Mucosa of gallbladder (tissue), 1 donor: ENCODE results near the gene CDH5. TPM values are rescaled to one million over a fixed set of nuclear protein-coding genes. Genes with fewer than 3 reads are reported as not detected.

Experiments
- DNase-seq: peaks from one replicate; pipeline ENCODE4 v3.0.0-alpha.2; 2020; ENCODE audit warnings: low spot score
- total RNA-seq: library from RNA; stranded (reverse); gene quantifications from one replicate; pipeline ENCODE4 v1.2.1, GENCODE V29; 2021
- donor health status: DM: no; HTN: no; CAD: no.

CDH5 gene
- total RNA-seq, 1 donor from 2014 or later, result 23.0 TPM

DNA sequence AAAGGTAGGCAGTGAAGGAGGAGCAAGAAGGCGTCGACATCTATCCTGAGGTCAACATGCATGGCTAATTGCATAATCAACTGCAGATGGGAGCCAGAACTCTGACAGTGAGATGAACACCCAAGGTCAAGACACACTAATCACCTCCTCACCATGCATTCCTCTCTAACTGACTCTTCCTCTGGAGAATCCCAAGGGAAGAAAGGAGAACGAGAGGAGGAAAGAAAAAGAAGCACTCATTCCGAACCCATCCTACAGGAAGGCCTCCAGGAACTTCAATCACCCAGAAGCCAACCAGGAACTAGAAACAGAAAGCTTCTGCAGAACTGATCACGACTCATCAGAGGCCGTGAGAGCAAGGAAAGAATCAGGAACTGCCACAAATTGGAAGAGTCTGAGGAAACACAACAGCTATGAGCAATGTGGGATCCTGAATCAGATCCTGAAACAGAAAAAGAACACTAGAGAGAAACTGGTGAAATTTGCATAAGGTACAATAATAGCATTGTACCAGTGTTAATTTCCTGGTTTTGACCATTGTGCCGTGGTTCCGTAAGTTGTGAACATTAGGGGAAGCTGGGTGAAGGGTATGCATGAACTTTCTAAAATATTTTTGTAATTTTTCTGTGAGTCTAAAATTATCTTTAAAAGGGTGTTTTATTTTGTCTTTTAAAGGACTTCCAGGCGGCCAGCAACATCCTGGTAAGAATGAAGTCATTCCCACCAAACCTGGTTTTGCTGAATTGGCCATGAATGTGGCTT, 50.6 kb downstream of the CDH5 start:
- DNase-seq, result no peak

- no peak for DNase-seq
Measured at GRCh38 chr16:66418165-66418962, 51.9 kb downstream of the CDH5 start.

DNA sequence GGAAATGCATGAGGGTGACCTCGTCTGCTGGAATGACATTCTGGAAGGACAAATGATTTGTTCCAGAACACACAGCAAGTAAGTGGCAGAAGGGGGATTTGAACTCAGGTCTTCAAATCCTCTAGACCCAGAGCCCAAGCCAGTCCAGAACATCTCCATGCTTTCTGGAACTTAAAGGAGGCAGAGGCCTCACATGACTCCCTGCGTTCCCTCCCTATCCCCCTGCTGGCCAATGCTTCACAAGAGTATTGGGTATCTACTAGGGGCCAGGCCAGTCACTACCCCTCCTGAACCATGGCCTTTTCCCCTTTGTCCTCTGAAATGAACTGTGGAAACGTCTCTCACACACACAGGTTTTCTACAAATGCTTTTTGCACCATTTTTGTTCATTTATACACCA, 53.0 kb downstream of the CDH5 start:
- DNase-seq, result no peak

- no peak for DNase-seq
Measured at GRCh38 chr16:66420396-66420795, 53.9 kb downstream of the CDH5 start.

DNA sequence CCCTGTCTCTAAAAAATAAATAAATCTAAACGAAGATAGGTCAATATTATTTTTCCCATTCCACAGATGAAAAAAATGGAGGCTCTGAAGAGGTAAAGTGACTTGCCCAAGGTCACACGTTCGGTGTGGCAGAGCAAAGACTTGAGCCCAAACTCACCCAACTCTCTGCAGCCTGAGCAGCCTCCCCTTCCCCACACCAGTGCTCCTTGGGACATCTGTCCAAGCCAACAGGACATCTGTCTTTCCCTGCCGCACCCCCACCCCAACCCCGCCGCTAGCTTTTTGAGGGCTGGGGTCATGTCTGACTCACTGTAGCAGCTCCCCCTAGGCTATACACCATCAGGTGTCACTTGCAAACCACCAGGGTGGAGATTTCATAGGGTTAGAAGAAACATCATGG, 55.4 kb downstream of the CDH5 start:
- DNase-seq, result no peak

- no peak for DNase-seq
Measured at GRCh38 chr16:66422366-66422765, 55.9 kb downstream of the CDH5 start.

GRCh38 chr16:66423177-66423576, 56.7 kb downstream of the CDH5 start:
- DNase-seq, result no peak

- no peak for DNase-seq
Measured at GRCh38 chr16:66425651-66426050, 59.2 kb downstream of the CDH5 start.

DNA sequence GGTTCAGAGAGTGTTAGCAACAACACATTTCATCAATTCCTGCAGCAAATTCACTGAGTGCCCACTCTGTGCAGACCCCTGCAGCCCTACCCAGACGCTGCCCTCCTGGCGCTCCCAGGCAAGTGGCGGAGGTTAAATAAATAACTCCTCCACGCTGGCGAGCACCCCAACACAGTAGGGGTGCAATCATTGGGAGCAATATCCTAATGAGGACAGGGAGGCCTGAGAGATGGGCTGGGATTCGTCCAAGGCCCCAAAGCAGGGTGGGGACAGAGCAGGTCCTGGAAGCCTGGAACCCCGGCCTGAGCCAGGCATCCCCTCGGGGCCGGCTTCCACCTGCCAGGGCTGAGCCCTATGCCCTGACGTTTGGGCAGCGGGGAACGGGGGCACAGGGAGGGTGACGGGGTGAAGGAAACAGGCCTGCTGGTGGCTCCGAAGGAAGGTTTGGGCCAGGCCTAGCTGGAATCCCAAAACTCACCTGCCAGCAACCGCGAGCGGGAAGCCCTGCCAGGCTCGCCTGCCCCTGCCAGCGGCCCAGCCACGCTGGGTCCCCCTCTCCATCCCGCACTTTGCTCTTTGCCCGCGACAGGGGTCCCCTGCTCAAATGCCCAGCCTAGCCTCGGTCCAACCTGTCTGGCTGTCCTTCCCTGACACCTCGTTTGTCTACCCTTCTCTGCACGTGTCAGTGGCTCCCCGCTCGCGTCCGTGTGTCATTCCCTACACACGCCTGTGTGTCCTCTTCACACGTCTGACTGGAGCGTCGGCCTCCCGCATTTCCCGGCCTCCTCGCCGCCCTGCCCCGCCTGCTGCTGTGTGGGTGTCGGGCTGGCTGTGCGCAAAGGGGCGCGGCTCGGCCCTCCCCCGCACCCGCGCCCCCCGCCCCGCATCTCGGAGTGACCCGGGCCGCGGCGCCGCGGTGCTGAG, 59.9 kb downstream of the CDH5 start:
- no peak for DNase-seq

DNA sequence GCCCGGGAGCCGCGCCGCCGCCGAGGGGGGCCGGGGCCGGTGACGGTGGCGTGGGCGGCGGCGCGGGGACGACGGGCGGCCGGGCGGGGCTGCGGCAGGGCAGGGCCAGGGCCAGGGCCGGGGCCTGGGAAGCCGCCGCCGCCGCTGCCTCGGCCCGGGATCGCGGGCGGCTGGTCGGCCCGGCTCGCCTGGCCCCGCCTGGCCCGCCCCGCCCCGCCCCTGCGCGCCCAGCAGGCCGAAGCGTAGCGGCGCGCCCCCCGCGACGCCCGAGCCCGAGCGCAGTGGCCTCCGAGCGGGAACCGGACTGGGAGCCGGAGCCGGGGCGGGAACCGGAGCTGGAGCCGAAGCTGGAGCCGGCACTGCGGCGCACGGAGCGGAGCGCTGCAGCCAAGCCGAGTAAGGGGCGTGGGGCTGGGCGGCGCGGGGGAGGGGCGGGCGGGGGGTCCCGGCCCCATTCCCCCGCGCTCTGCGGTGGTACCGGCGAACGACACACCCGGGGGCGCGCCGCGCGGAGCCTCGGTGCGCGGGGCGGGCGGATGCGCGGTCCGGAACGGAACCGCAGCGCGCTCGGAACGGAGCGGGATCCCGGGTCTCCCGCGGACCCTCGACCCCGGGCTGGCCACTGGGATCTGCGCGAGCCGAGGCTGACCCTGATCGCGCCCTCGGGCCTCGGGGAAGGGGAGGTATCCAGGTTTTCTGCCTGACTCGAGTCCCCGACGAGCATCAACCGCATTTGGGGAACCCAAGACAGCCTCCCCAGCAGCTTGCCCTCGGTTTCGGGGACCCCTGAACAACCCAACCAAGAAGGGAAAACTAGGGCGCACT, 60.8 kb downstream of the CDH5 start, which contains the start of gene BEAN1:
BEAN1 (plus strand) TSS at position 260 of the 825 bp plus-strand sequence. CDS start 10,382 bp downstream, outside the sequence.
- DNase-seq, result no peak

GRCh38 chr16:66427871-66428681, 61.6 kb downstream of the CDH5 start:
- no peak for DNase-seq

GRCh38 chr16:66428682-66429251, 62.3 kb downstream of the CDH5 start:
- DNase-seq, result no peak

GRCh38 chr16:66429290-66429962, 62.9 kb downstream of the CDH5 start:
- DNase-seq, result no peak

- DNase-seq, result no peak
Measured at GRCh38 chr16:66430214-66430613, 63.7 kb downstream of the CDH5 start.

GRCh38 chr16:66431760-66432159, 65.3 kb downstream of the CDH5 start:
- no peak for DNase-seq

DNA sequence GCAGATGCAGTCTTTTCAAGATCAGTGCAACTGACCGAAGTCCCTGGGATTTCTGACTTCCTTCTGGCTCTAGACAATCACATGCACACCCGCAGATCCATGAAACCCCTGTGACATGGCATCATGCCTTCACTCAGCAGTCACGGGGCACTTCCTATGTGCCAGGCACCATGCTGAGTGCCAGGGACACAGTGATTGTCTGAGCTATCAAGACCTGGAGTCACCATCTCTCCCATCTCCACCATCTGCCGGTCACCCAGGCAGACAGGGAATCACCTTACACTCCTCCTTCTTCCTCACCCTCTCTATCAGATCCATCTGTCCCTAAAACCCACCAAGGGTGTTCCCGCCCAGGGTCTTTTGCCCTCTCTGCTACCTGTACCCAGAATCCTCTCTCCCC, 65.9 kb downstream of the CDH5 start:
- DNase-seq, result no peak

DNA sequence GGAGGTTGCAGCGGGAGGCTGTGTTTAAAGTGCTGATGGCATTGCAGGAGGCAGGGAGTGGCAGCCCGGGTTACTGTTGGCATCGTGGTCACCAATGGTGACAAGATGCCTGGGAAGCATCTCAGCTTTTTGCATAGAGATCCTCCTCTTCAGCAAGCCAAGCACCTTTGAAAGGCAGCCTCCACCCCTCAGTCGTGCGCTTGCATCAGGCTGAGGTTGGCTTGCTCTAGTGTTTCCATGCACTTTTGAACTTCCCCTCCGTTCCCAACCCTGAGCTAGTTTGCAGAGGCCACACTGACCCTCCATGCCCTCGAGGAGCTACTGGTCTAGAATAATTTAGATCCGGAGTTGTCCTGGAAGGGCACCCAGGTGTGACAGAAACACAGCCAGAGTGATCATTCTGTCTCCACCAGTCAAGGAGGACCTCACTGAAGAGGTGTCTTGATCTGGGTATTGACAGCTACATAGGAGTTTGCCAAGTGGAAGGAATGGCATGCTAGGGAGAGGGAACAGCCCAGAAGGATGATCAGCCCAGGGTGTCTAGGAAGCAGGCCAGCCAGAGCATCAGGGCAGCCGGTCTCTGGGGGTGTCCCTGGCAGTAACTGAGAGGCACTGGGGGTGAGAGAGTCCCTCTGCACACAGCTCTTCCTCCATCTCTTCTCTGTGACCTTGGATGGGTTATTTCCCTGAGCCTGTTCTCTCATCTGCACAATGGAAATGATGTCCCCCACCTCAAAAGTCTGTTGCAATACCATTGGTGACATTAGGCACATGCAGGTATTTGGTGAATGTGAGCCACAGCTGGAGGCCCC, 68.3 kb downstream of the CDH5 start:
- DNase-seq, result no peak

DNA sequence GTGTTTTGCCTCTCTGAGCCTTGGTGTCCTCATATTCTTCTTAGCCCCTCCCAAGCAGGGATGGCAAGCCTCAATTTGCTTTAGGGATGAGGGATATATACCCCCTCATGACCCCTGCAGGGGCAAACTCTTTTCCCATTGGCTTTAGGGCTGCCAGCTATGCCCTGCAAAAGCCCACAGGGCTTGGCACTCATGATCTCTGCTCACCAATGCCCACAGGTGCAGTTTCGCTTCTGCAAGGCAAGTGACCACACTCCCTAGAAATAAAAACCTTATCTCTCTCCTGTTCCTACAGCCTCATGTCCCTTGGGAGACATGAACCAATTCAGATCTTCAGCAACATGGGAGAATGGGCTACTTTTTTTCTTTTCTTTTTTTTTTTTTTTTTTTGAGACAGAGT, 69.4 kb downstream of the CDH5 start:
- no peak for DNase-seq
